H9 (cell line): Measurements from ENCODE around the gene SLC16A2. TPM values are rescaled to one million over a fixed set of nuclear protein-coding genes. Genes with fewer than 3 reads are reported as not detected.

ENCODE experiments used
- DNase-seq: peaks from one replicate; pipeline ENCODE4 v3.0.0-alpha.2; 2017
- H2AFZ ChIP-seq: one replicate; pipeline ENCODE4 v1.6.1; 2013; ENCODE audit warnings: mild to moderate bottlenecking, low read length, control low read depth, moderate library complexity
- H2AK5ac ChIP-seq: 2 replicates; pipeline ENCODE4 v1.6.1; 2013; ENCODE audit warnings: low read length, control low read depth, mixed read lengths; ENCODE audit not compliant: insufficient read length
- H2BK120ac ChIP-seq: one replicate; pipeline ENCODE4 v1.6.1; 2013; ENCODE audit warnings: low read depth, mild to moderate bottlenecking, low read length, control low read depth, inconsistent platforms; ENCODE audit not compliant: poor library complexity, severe bottlenecking
- H2BK12ac ChIP-seq: 2 replicates; pipeline ENCODE4 v1.6.1; 2013; ENCODE audit warnings: low read length, control low read depth, mixed read lengths, low read depth; ENCODE audit not compliant: insufficient read length
- H2BK15ac ChIP-seq: 2 replicates; pipeline ENCODE4 v1.6.1; 2013; ENCODE audit warnings: low read depth, low read length, control low read depth
- H2BK20ac ChIP-seq: one replicate; pipeline ENCODE4 v1.6.1; 2013; ENCODE audit warnings: low read depth, mild to moderate bottlenecking, low read length, control low read depth, inconsistent platforms; ENCODE audit not compliant: poor library complexity, severe bottlenecking
- H2BK5ac ChIP-seq: 2 replicates; pipeline ENCODE4 v1.6.1; 2013; ENCODE audit warnings: low read length, control low read depth, mixed read lengths; ENCODE audit not compliant: insufficient read length
- H3K14ac ChIP-seq: 2 replicates; pipeline ENCODE4 v1.6.1; 2013; ENCODE audit warnings: low read length, control low read depth; ENCODE audit not compliant: insufficient read depth
- H3K18ac ChIP-seq: 2 replicates; pipeline ENCODE4 v1.6.1; 2013; ENCODE audit warnings: low read depth, mild to moderate bottlenecking, mixed read lengths, low read length, control low read depth; ENCODE audit not compliant: insufficient read length
- H3K23ac ChIP-seq: 2 replicates; pipeline ENCODE4 v1.6.1; 2013; ENCODE audit warnings: low read length, control low read depth, mixed read lengths, low read depth; ENCODE audit not compliant: insufficient read length
- H3K23me2 ChIP-seq: 2 replicates; pipeline ENCODE4 v1.6.1; 2013; ENCODE audit warnings: low read depth, mild to moderate bottlenecking, mixed read lengths, low read length, control low read depth; ENCODE audit not compliant: insufficient read length, poor library complexity, severe bottlenecking
- H3K27ac ChIP-seq: 2 replicates; pipeline ENCODE4 v1.5.1; 2013; ENCODE audit warnings: low read length, control low read depth, mixed read lengths, low read depth; ENCODE audit not compliant: insufficient read length
- H3K27me3 ChIP-seq: 2 replicates; pipeline ENCODE4 v1.6.1; 2013; ENCODE audit warnings: low read length, control low read depth, inconsistent platforms; ENCODE audit not compliant: insufficient read depth
- H3K4ac ChIP-seq: 2 replicates; pipeline ENCODE4 v1.6.1; 2013; ENCODE audit warnings: low read depth, mild to moderate bottlenecking, control low read depth, inconsistent platforms, low read length, moderate library complexity
- H3K4me1 ChIP-seq: 2 replicates; pipeline ENCODE4 v1.6.1; 2013; ENCODE audit warnings: low read length, control low read depth, inconsistent platforms; ENCODE audit not compliant: insufficient read depth
- H3K4me2 ChIP-seq: 2 replicates; pipeline ENCODE4 v1.6.1; 2013; ENCODE audit warnings: low read length, control low read depth, mixed read lengths; ENCODE audit not compliant: insufficient read length, insufficient read depth
- H3K56ac ChIP-seq: 2 replicates; pipeline ENCODE4 v1.6.1; 2013; ENCODE audit warnings: low read depth, mild to moderate bottlenecking, mixed read lengths, low read length, control low read depth; ENCODE audit not compliant: insufficient read length
- H3K79me1 ChIP-seq: 2 replicates; pipeline ENCODE4 v1.6.1; 2013; ENCODE audit warnings: low read depth, mild to moderate bottlenecking, moderate library complexity, low read length, control low read depth, inconsistent platforms; ENCODE audit not compliant: insufficient read depth, poor library complexity, severe bottlenecking
- H3K79me2 ChIP-seq: 2 replicates; pipeline ENCODE4 v1.6.1; 2013; ENCODE audit warnings: low read length, control low read depth, inconsistent platforms; ENCODE audit not compliant: insufficient read depth
- H3K9ac ChIP-seq: 2 replicates; pipeline ENCODE4 v1.6.1; 2013; ENCODE audit warnings: low read length, control low read depth, mixed read lengths; ENCODE audit not compliant: insufficient read length; ENCODE audit errors: extremely low read depth
- H3K9me3 ChIP-seq: one replicate; pipeline ENCODE4 v1.6.1; 2013; ENCODE audit warnings: low read depth, low read length, inconsistent platforms; ENCODE audit not compliant: control insufficient read depth
- H3T11ph ChIP-seq: one replicate; pipeline ENCODE4 v1.6.1; 2013; ENCODE audit warnings: mild to moderate bottlenecking, low read length, control low read depth, inconsistent platforms
- H4K20me1 ChIP-seq: one replicate; pipeline ENCODE4 v1.6.1; 2013; ENCODE audit not compliant: control insufficient read depth, insufficient read length, insufficient read depth
- H4K5ac ChIP-seq: 2 replicates; pipeline ENCODE4 v1.6.1; 2013; ENCODE audit warnings: low read depth, mild to moderate bottlenecking, mixed read lengths, low read length, control low read depth; ENCODE audit not compliant: insufficient read length
- H4K8ac ChIP-seq: replicated peaks from 2 replicates; pipeline ENCODE4 v1.6.1; 2013; ENCODE audit warnings: low read length, control low read depth, mixed read lengths, low read depth; ENCODE audit not compliant: insufficient read length
- H4K91ac ChIP-seq: 2 replicates; pipeline ENCODE4 v1.6.1; 2013; ENCODE audit warnings: low read depth, mild to moderate bottlenecking, moderate library complexity, mixed read lengths, low read length, control low read depth; ENCODE audit not compliant: insufficient read length
- H3K27ac Mint-ChIP-seq, 3 experiments: 2 replicates in 2 of 3; 3 replicates in 1 of 3; pipeline ENCODE4 v1.8.0; 2020 to 2021; ENCODE audit warnings: mixed read lengths in 3 of 3, mild to moderate bottlenecking in 1 of 3, moderate library complexity in 1 of 3
- H3K27me3 Mint-ChIP-seq: 2 replicates; pipeline ENCODE4 v1.8.0; 2021; ENCODE audit warnings: low read depth, mild to moderate bottlenecking, moderate library complexity, mixed read lengths
- H3K36me3 Mint-ChIP-seq, 3 experiments: 2 replicates in 2 of 3; 3 replicates in 1 of 3; pipeline ENCODE4 v1.8.0; 2020 to 2021; ENCODE audit warnings: low read depth in 3 of 3, mixed read lengths in 3 of 3; ENCODE audit not compliant: insufficient read depth in 1 of 3
- H3K4me1 Mint-ChIP-seq, 2 experiments: 2 replicates each; pipeline ENCODE4 v1.8.0; 2020; ENCODE audit warnings: mixed read lengths in 2 of 2
- H3K4me3 Mint-ChIP-seq, 2 experiments: 2 replicates in 1 of 2; 3 replicates in 1 of 2; pipeline ENCODE4 v1.8.0; 2020 to 2021; ENCODE audit warnings: mild to moderate bottlenecking in 2 of 2, mixed read lengths in 2 of 2, moderate library complexity in 1 of 2
- H3K9me3 Mint-ChIP-seq, 2 experiments: 2 replicates in 1 of 2; 3 replicates in 1 of 2; pipeline ENCODE4 v1.8.0; 2020; ENCODE audit warnings: mild to moderate bottlenecking in 2 of 2, mixed read lengths in 2 of 2, moderate library complexity in 1 of 2
- WGBS: extraction: QIAGEN DNeasy Blood & Tissue Kit; methylation state at CpG from one replicate; pipeline ENCODE4 v1.1.7; 2013; ENCODE audit warnings: missing lambda C conversion rate, low lambda C conversion rate, mixed read lengths; ENCODE audit not compliant: insufficient read length; ENCODE audit errors: extremely low coverage; 5-methylcytosine and 5-hydroxymethylcytosine counted together
- total RNA-seq: library from RNA; stranded (reverse); gene quantifications from 2 replicates; pipeline ENCODE4 v1.2.1, GENCODE V29; 2021
- TF ChIP-seq, protein P1 (sequence below): fragments of 200-600 bp; sonication (generic); conservative IDR thresholded peaks from 3 replicates; pipeline ENCODE4 v1.8.0; 2021; ENCODE audit warnings: antibody characterized with exemption, mild to moderate bottlenecking

Gene SLC16A2
- total RNA-seq, 1 experiment from 2014 or later, result 17.1 TPM

DNA sequence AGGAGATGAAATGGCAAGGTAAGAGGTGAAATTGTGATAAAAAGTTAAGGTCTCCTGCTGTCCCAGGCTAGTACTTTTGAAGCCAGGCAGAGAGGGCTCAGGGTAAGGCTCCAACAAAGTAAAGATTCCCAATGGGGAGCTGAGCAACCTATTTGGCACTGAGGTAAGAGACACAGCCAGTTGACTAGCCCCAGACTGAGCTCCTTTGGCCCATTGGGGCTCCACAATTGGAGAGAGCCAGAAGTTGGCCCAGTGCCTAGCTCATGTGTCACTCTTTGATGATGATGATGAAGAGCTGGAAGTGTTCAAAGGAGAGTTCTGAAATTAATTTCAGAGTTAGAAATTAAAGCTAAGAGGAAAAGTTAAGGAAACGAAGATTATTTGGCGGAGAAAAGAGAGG is 98.6 kb downstream of the SLC16A2 start:
- no peaks in the 10 kb centered on the region for H3K9me3 ChIP-seq
- no peaks in the 10 kb centered on the region for H3K27me3 ChIP-seq
- TF ChIP-seq, protein P1, sequence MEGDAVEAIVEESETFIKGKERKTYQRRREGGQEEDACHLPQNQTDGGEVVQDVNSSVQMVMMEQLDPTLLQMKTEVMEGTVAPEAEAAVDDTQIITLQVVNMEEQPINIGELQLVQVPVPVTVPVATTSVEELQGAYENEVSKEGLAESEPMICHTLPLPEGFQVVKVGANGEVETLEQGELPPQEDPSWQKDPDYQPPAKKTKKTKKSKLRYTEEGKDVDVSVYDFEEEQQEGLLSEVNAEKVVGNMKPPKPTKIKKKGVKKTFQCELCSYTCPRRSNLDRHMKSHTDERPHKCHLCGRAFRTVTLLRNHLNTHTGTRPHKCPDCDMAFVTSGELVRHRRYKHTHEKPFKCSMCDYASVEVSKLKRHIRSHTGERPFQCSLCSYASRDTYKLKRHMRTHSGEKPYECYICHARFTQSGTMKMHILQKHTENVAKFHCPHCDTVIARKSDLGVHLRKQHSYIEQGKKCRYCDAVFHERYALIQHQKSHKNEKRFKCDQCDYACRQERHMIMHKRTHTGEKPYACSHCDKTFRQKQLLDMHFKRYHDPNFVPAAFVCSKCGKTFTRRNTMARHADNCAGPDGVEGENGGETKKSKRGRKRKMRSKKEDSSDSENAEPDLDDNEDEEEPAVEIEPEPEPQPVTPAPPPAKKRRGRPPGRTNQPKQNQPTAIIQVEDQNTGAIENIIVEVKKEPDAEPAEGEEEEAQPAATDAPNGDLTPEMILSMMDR, result no peak
- no peaks in the 10 kb centered on the region for H4K20me1 ChIP-seq
- H2AFZ ChIP-seq, result no peak overlapping the region
- H2BK12ac ChIP-seq, result no peak overlapping the region
- 100% methylated on average over 2 of the region's 2 CpGs for WGBS
- no peaks in the 10 kb centered on the region for H3K4me1 ChIP-seq
- peaks cover 7 to 16% (median 15%) of the 10 kb centered on the region in 3 experiments; a peak in 6 of 7 replicates for H3K36me3 Mint-ChIP-seq
- no peak overlapping the region for H3K9ac ChIP-seq
- no peak overlapping the region for H3T11ph ChIP-seq
- no peaks in the 10 kb centered on the region for H3K23me2 ChIP-seq
- no peak overlapping the region for H2BK5ac ChIP-seq
- H3K56ac ChIP-seq, result no peak overlapping the region
- no peak overlapping the region for H4K5ac ChIP-seq
- H3K23ac ChIP-seq, result no peak overlapping the region
- no peak overlapping the region for H3K27ac Mint-ChIP-seq
- no peak overlapping the region for H2BK120ac ChIP-seq
- no peak for DNase-seq
- H4K8ac ChIP-seq, result no peak overlapping the region
- peaks cover 0 to under 1% of the 10 kb centered on the region in 2 experiments; a peak in 2 of 4 replicates for H3K4me1 Mint-ChIP-seq
- no peak overlapping the region for H3K18ac ChIP-seq
- no peaks in the 10 kb centered on the region for H3K79me1 ChIP-seq
- H3K9me3 Mint-ChIP-seq, result peaks cover 36 to 52% of the 10 kb centered on the region in 2 experiments
- no peak overlapping the region for H3K27ac ChIP-seq
- no peak overlapping the region for H3K4me3 Mint-ChIP-seq
- H3K27me3 Mint-ChIP-seq, result no peaks in the 10 kb centered on the region
- no peak overlapping the region for H2BK20ac ChIP-seq
- no peak overlapping the region for H3K14ac ChIP-seq
- no peak overlapping the region for H2BK15ac ChIP-seq
- H3K4me2 ChIP-seq, result no peak overlapping the region
- no peak overlapping the region for H2AK5ac ChIP-seq
- no peak overlapping the region for H4K91ac ChIP-seq
- H3K4ac ChIP-seq, result no peak overlapping the region
- no peaks in the 10 kb centered on the region for H3K79me2 ChIP-seq
